Measurements from ENCODE around the gene FRAT1.

DNA sequence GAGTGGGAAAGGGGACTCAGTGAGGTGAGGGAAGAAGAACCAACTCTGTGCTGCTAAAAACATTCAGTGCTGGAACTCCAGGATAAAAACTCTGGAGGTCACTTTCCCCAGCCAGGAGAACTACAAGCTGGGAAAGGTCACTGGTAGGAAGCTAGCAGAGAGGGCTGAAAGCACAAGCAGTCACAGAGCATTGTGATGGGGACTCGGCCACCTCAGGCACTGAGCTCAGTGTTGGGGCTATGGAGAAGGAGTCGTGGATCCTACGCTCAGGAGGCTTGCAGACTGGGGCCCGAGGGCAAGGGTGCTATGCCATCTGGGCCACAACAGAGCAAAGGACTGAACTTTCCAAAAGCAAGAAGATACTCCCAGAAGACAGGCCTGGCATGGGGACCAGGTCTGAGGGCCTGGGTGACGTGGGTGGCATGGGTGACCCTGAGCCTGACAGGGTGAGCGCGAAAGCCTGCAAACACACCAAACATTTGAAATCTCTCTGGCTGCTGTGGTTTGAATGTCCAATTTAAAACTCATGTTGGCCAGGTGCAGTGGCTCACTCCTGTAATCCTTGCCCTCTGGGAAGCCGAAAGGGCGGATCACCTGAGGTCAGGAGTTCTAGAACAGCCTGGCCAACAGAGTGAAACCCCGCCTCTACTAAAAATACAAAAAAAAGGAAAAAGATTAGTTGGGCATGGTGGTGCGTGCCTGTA, 16.8 kb upstream of the FRAT1 start:
- no peak for TF ChIP-seq EZH2 (IDR thresholded peaks at IDR 0.05)
- TF ChIP-seq, protein P1, sequence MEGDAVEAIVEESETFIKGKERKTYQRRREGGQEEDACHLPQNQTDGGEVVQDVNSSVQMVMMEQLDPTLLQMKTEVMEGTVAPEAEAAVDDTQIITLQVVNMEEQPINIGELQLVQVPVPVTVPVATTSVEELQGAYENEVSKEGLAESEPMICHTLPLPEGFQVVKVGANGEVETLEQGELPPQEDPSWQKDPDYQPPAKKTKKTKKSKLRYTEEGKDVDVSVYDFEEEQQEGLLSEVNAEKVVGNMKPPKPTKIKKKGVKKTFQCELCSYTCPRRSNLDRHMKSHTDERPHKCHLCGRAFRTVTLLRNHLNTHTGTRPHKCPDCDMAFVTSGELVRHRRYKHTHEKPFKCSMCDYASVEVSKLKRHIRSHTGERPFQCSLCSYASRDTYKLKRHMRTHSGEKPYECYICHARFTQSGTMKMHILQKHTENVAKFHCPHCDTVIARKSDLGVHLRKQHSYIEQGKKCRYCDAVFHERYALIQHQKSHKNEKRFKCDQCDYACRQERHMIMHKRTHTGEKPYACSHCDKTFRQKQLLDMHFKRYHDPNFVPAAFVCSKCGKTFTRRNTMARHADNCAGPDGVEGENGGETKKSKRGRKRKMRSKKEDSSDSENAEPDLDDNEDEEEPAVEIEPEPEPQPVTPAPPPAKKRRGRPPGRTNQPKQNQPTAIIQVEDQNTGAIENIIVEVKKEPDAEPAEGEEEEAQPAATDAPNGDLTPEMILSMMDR (IDR thresholded peaks at IDR 0.05 in 2 of 3, conservative IDR thresholded peaks at IDR 0.05 in 1 of 3; ENCODE audit: borderline replicate concordance in 1 of 3, insufficient read depth in 1 of 3, low read depth in 2 of 3, low read length in 2 of 3) = no peak
- TF ChIP-seq RAD21 (IDR thresholded peaks at IDR 0.05; ENCODE audit: low read depth) = no peak
- no peak for TF ChIP-seq POLR2A (IDR thresholded peaks at IDR 0.05; ENCODE audit: borderline replicate concordance, extremely low read depth, insufficient read depth, insufficient read length)
- no peak for TF ChIP-seq TCF7L2 (IDR thresholded peaks at IDR 0.05; ENCODE audit: borderline replicate concordance, extremely low read depth, insufficient read depth, insufficient read length)
- TF ChIP-seq ZFX (IDR thresholded peaks at IDR 0.05) = no peak
- TF ChIP-seq, protein P2, sequence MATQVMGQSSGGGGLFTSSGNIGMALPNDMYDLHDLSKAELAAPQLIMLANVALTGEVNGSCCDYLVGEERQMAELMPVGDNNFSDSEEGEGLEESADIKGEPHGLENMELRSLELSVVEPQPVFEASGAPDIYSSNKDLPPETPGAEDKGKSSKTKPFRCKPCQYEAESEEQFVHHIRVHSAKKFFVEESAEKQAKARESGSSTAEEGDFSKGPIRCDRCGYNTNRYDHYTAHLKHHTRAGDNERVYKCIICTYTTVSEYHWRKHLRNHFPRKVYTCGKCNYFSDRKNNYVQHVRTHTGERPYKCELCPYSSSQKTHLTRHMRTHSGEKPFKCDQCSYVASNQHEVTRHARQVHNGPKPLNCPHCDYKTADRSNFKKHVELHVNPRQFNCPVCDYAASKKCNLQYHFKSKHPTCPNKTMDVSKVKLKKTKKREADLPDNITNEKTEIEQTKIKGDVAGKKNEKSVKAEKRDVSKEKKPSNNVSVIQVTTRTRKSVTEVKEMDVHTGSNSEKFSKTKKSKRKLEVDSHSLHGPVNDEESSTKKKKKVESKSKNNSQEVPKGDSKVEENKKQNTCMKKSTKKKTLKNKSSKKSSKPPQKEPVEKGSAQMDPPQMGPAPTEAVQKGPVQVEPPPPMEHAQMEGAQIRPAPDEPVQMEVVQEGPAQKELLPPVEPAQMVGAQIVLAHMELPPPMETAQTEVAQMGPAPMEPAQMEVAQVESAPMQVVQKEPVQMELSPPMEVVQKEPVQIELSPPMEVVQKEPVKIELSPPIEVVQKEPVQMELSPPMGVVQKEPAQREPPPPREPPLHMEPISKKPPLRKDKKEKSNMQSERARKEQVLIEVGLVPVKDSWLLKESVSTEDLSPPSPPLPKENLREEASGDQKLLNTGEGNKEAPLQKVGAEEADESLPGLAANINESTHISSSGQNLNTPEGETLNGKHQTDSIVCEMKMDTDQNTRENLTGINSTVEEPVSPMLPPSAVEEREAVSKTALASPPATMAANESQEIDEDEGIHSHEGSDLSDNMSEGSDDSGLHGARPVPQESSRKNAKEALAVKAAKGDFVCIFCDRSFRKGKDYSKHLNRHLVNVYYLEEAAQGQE (IDR thresholded peaks at IDR 0.05; ENCODE audit: low read depth) = no peak
- TF ChIP-seq, protein P3, sequence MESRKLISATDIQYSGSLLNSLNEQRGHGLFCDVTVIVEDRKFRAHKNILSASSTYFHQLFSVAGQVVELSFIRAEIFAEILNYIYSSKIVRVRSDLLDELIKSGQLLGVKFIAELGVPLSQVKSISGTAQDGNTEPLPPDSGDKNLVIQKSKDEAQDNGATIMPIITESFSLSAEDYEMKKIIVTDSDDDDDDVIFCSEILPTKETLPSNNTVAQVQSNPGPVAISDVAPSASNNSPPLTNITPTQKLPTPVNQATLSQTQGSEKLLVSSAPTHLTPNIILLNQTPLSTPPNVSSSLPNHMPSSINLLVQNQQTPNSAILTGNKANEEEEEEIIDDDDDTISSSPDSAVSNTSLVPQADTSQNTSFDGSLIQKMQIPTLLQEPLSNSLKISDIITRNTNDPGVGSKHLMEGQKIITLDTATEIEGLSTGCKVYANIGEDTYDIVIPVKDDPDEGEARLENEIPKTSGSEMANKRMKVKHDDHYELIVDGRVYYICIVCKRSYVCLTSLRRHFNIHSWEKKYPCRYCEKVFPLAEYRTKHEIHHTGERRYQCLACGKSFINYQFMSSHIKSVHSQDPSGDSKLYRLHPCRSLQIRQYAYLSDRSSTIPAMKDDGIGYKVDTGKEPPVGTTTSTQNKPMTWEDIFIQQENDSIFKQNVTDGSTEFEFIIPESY (IDR thresholded peaks at IDR 0.05; ENCODE audit: extremely low read depth, insufficient replicate concordance, low read length) = no peak
- no peak for TF ChIP-seq EZH2phosphoT487 (IDR thresholded peaks at IDR 0.05; ENCODE audit: borderline replicate concordance)

All from HCT116 (cell line).